ENCODE data around the gene MAMDC2.

Gene MAMDC2

GRCh38 chr9:70134360-70134759 lies 90.7 kb downstream of the MAMDC2 start:
- DNase-seq (ENCODE audit: low spot score), result no peak

GRCh38 chr9:70135176-70135575 lies 91.5 kb downstream of the MAMDC2 start:
- DNase-seq (ENCODE audit: low spot score), result no peak

- DNase-seq (ENCODE audit: low spot score), result no peak
These were observed 93.0 kb downstream of the MAMDC2 start for GRCh38 chr9:70136632-70137031.

DNA sequence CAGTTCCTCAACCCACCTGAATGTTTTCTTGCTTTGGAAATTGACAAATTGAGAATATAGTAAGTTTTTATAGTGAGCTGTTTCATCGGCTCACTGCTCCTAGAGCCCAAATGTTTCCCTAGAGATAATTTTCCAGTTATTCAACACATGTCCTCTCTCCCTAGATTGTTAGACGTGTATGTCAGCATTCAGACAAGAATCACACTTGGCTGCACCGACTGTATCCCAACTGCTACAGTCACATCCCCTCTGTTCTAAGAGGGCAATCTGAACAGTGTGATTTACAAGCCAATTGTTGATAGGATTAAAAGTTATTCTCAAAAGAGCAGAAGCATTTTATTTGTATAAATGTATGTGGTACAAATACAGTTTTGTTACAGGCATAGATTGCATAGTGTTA lies 93.9 kb downstream of the MAMDC2 start:
- no peak for DNase-seq (ENCODE audit: low spot score)

- DNase-seq (ENCODE audit: low spot score), result no peak
These were observed 98.5 kb downstream of the MAMDC2 start for GRCh38 chr9:70142101-70142500.

- no peak for DNase-seq (ENCODE audit: low spot score)
These were observed 99.9 kb downstream of the MAMDC2 start for GRCh38 chr9:70143394-70144130.

GRCh38 chr9:70144131-70144503 lies 100.5 kb downstream of the MAMDC2 start:
- DNase-seq (ENCODE audit: low spot score), result no peak

GRCh38 chr9:70145981-70146380 lies 102.3 kb downstream of the MAMDC2 start:
- DNase-seq (ENCODE audit: low spot score), result no peak

GRCh38 chr9:70147196-70147595 lies 103.5 kb downstream of the MAMDC2 start:
- no peak for DNase-seq (ENCODE audit: low spot score)

- no peak for DNase-seq (ENCODE audit: low spot score)
These were observed 104.0 kb downstream of the MAMDC2 start for GRCh38 chr9:70147651-70148050.

GRCh38 chr9:70152350-70152749 lies 108.7 kb downstream of the MAMDC2 start:
- DNase-seq (ENCODE audit: low spot score), result no peak

- no peak for DNase-seq (ENCODE audit: low spot score)
These were observed 113.1 kb downstream of the MAMDC2 start for GRCh38 chr9:70156729-70157128.

- DNase-seq (ENCODE audit: low spot score), result no peak
These were observed 116.0 kb downstream of the MAMDC2 start for GRCh38 chr9:70159630-70160029.

DNA sequence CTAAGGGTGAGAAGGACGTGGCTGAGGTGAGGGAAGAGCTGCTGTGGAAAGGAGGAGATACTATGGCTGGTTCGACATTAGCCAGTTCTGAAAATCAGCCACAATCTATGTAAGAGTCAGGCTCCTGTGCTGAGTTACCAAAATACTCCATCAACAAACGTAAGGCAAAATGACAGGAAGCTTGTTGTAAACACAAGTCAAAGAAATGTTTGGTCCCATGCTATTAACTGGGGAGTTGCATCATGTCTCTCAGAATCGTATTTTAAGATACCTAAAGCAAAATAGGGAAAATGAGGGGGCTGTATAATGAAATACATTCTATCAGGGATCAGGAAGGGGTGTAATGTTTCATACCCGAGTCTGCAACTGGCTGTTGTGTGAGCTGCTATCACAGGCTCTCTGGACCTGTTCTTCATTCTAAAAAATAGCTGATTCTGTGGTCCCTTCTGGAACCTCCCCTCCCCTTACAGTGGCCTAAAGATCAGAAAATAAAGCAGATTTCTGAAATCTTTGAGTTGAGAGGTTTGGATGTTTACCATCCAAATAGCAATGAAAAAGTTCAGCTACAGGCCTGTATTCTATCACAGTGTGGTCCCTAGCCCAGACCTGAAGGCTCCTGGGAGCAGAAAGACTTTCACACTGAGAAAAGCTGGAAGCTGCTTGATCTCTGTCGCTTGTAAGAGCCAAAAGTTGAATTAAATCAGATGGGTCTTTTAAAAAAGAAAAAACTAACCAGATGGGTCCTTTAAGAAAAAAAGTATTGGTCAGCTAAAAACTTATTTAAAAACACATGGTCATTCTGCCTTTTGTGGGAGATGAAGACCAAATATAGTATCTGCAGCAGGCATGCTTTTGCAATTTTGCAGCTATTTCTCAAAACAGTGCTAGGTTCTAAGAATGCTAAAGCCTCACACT lies 117.3 kb downstream of the MAMDC2 start:
- DNase-seq (ENCODE audit: low spot score), result no peak

GRCh38 chr9:70165006-70165602 lies 121.5 kb downstream of the MAMDC2 start:
- DNase-seq (ENCODE audit: low spot score), result no peak

DNA sequence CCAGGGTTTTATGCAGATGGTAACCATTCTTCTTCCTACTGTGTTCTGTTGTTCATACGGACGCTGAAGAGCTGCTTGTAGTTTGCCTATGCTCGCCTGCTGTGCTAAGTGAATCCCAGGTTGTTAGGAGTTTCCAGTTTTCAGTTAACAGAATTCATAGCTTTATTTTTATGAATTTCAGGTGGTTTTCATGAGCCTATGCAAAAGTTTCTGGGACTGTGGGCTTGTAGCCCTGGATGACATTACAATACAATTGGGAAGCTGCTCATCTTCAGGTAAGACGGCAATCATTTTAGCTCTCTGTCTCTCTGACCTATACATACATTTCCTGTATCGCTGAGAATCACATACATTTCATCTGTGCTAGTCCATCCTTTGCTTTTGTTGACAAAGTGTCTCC lies 124.9 kb downstream of the MAMDC2 start:
- no peak for DNase-seq (ENCODE audit: low spot score)

DNA sequence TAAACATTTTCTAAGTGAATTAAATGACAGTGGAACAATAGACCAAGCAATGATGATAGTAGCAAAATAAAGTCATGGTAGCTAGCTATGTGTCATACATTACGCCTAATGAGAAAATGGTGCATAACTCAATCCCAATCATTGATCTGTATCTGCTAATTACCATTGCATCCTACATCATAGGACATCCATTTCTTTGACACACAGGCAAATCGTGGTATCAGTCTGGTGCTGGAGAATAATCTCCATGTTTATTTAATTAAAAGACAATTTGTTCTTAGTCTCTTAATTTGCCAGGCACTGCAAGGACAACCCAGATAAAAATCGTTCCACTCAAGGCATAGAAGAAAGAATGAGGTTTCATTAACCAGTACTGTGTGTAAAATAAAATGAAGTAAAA lies 125.6 kb downstream of the MAMDC2 start:
- no peak for DNase-seq (ENCODE audit: low spot score)

- no peak for DNase-seq (ENCODE audit: low spot score)
These were observed 126.6 kb downstream of the MAMDC2 start for GRCh38 chr9:70170151-70170790.

- no peak for DNase-seq (ENCODE audit: low spot score)
These were observed 128.9 kb downstream of the MAMDC2 start for GRCh38 chr9:70172532-70172931.

GRCh38 chr9:70177121-70177520 lies 133.5 kb downstream of the MAMDC2 start:
- DNase-seq (ENCODE audit: low spot score), result no peak

DNA sequence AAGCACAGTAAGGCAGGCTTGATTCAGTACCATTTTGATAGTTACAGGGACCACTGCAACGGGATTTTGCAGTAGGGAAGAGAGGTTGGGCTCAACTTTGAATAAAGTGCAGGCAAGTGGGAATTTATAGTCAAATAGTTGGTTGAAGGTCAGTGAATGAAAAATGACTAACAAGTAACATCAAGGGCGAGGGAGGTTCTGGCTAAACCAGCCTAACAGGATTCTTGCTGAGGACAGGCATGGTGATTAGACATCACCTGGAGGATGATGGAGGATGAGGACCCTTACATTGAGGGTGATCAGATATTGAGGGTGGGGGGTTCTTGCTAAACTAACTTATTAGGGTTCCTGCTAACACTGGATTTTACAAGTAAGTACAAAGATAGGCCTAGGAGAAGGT lies 149.1 kb downstream of the MAMDC2 start:
- no peak for DNase-seq (ENCODE audit: low spot score)

DNA sequence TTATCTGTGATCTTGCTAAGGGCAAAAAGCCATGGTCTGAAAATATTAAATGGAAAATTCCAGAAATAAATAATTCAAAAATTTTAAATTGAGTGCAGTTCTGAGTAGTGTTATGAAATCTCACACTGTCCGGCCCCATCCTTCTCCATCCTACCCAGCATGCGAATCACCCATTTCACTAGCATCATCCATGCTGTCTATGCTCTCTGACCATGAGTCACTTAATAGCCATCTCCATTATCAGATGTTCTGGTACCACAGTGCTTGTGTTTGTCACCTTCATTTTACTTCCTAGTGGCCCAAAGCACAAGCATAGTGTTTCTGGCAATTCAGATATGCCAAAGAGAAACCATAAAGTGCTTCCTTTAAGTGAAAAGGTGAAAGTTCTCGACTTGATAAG lies 151.8 kb downstream of the MAMDC2 start:
- no peak for DNase-seq (ENCODE audit: low spot score)
